Sigmoid colon (tissue), 7 donors: ENCODE measurements around the gene RNF26. TPM values are rescaled to one million over a fixed set of nuclear protein-coding genes. Genes with fewer than 3 reads are reported as not detected.
A peak's percentile ranks its signal among the peaks of the same experiment; 100 is the strongest.

Experiments used
- DNase-seq: peaks from one replicate; pipeline ENCODE4 v3.0.0-alpha.2; 2019
- H3K27ac ChIP-seq, 4 donors: fragments of 200-600 bp; sonication (generic); one replicate each; pipeline ENCODE4 v1.5.1; 2016 to 2019; ENCODE audit warnings: mild to moderate bottlenecking in 1 of 4
- H3K27me3 ChIP-seq, 3 donors: fragments of 200-600 bp; sonication (generic); one replicate each; pipeline ENCODE4 v1.5.1; 2019; ENCODE audit warnings: mild to moderate bottlenecking in 1 of 3
- H3K36me3 ChIP-seq, 4 donors: fragments of 200-600 bp; sonication (generic); one replicate each; pipeline ENCODE4 v1.5.1; 2016 to 2019
- H3K4me1 ChIP-seq, 4 donors: fragments of 200-600 bp; sonication (generic); one replicate each; pipeline ENCODE4 v1.5.1; 2017 to 2019
- H3K4me3 ChIP-seq, 4 donors: fragments of 200-600 bp; sonication (generic); one replicate each; pipeline ENCODE4 v1.5.1; 2017 to 2019; ENCODE audit warnings: mild to moderate bottlenecking in 2 of 4, moderate library complexity in 1 of 4
- H3K9me3 ChIP-seq, 4 donors: fragments of 200-600 bp in 3 of 4; sonication (generic) in 3 of 4; one replicate each; pipeline versions ENCODE4 v1.5.1 to v1.6.1; 2013 to 2019
- EP300 ChIP-seq, 4 donors: sonication (generic); formaldehyde crosslinking; IDR thresholded peaks; one replicate each; pipeline ENCODE4 v1.6.1; 2017; ENCODE audit warnings: antibody characterized with exemption in 4 of 4
- POLR2A ChIP-seq, 2 donors: fragments of 450-650 bp; IDR thresholded peaks; one replicate each; pipeline ENCODE4 v1.6.1; 2016; ENCODE audit warnings: antibody characterized with exemption in 2 of 2, mild to moderate bottlenecking in 2 of 2, moderate library complexity in 2 of 2
- POLR2AphosphoS5 ChIP-seq, 4 donors: sonication (generic); formaldehyde crosslinking; IDR thresholded peaks; one replicate each; pipeline ENCODE4 v1.6.1; 2017; ENCODE audit warnings: antibody characterized with exemption in 4 of 4
- WGBS, 2 donors: extraction: QIAGEN DNeasy Blood & Tissue Kit; methylation state at CpG; one replicate each; pipeline ENCODE4 v1.1.7; 2013; 5-methylcytosine and 5-hydroxymethylcytosine counted together
- intact Hi-C: fragments of 100-400 bp; cut with DNase I; formaldehyde crosslinking; loops from one replicate; pipeline ENCODE4 v1.15.1; 2023
- polyA plus RNA-seq, 3 donors: library from polyadenylated mRNA; stranded (reverse); fragments of 200-250 nt; gene quantifications; one replicate each; pipeline ENCODE4 v1.2.3, GENCODE V29; 2013
- total RNA-seq, 4 donors: library from RNA; depleted of rRNA; stranded (reverse); fragments of >200 nt; gene quantifications; one replicate each; pipeline ENCODE4 v1.1.0, GENCODE V29; 2016
- TF ChIP-seq, protein P1 (sequence below), 4 experiments: fragments of 450-650 bp in 3 of 4; fragments of 200-600 bp in 1 of 4; IDR thresholded peaks; one replicate each; pipeline ENCODE4 v1.5.1; 2016 to 2019; ENCODE audit warnings: antibody characterized with exemption in 4 of 4, mild to moderate bottlenecking in 3 of 4, moderate library complexity in 2 of 4
- donor health status: healthy with polysubstance abuse.
- donor health status: Bipolar disorder and iron deficiency.
- donor health status: healthy.

Gene RNF26
- total and polyA plus RNA-seq, 7 donors, result 6.2 to 26.1 (median 10.7) TPM

DNA sequence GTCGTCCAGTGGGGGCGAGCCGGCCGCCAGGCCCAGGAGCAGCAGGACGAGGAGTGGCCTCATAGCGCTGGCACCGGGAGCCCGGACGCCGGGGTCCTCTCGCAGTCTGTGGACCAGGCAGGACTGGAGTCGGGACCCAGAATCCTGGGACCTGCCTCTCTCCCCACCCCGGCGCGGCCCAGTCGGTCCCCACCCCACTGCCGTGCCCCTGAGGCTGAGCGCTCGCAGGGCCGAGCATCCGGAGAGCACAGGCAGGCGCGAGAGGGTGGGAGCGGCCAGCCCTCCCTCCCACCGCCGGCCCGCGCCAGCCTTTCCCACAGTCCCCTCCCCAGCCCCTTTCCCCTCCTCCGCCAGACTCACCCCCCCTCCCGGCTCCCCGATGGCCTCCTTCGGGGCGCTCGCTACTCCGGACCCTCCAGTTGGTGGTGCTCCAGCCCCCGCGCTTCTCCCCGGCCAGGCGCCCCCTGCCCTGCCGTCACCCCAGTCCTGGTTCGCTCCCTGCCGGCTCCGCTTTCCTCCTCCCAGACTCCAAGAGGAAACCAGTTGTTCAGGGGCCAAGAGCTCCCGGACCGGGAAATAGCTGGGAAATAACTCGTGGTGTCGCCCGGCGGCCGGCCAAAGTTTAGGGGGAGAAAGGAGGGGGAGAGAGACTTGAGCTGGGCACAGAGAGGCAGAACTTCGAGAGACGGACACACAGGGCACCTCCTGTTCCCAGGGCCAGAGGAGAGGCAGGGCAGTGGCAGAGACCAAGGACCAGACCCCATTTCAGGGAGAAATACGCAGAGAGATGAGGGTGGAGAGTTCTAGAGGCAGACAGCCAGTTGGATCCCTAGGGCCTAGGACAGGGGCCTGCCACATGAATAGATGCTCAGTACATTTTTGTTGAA, 6.3 kb downstream of the RNF26 start, which contains the start of gene C1QTNF5:
Gene C1QTNF5, minus strand, starts transcription at position 549 of the 887 bp plus-strand sequence. Its CDS starts 486 bp downstream, at position 63.
- Histone ChIP-seq H3K4me1 (peaks cover 0 to 60% (median 53%) of the 10 kb centered on the region in 4 donors), H3K9me3 (no peaks in the 10 kb centered on the region), H3K36me3 (peaks cover 0 to 9% (median 0%) of the 10 kb centered on the region in 4 donors), H3K27ac (peak within 1 kb of the TSS; percentile 80 to 92 (median 84)), H3K27me3 (peaks cover 0 to 19% (median 12%) of the 10 kb centered on the region in 3 donors), H3K4me3 (peak within 1 kb of the TSS; percentile 51 to 73 (median 59))
- peak; percentile 96 for DNase-seq
- TF ChIP-seq POLR2AphosphoS5 (IDR thresholded peaks at IDR 0.05) (peak; percentile 39 to 65 (median 48)), EP300 (IDR thresholded peaks at IDR 0.05) (no peak)
- intact Hi-C loops, result loop anchor here (5.0 kb wide), 1 partner anchor 42 kb away; the partner anchor contains the start of gene USP2
- WGBS, 2 donors, result 2 to 5% methylated on average over 53 of the region's 53 CpGs

DNA sequence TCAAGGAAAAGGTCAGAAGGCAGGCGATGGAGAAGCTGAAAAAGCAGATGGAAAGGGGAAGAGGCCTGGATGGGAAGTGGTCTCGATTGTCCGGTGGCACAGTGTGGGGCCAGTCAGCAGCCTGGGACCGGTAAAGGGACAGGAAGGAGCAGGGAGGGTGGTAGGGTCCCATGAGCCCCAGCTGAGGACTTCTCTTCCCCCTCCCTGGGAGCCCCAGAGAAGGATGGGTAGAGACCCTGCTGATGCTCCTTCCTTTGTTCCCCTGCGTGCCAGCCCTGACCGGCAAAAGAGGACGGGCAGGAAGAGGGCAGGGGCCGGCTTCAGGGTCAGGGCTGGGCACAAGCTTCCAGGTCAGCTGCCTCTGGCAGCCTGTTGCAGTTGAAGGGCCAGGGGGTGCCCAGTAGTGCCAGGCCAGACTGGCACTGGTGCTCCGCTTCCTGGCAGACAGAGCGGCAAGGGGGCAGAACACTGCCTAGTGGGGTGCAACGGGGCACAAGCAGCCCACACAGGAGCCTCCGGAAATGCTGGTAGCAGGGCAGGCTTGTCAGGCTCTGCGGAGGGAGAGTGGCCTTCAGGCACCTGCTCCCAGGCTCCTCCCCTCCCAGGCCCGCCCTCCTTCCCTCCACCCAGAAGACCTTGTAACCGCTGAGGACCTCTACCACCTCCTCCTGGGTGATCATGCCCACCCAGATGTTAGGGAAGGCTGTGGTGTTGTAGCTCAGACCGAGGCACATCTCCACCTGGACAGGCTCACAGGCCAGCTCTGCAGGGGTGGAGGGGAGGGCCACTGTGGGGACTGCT, 7.1 kb downstream of the RNF26 start:
- TF ChIP-seq POLR2AphosphoS5 (IDR thresholded peaks at IDR 0.05) (no peak), POLR2A (IDR thresholded peaks at IDR 0.05) (no peak), EP300 (IDR thresholded peaks at IDR 0.05) (no peak)
- TF ChIP-seq, protein P1, sequence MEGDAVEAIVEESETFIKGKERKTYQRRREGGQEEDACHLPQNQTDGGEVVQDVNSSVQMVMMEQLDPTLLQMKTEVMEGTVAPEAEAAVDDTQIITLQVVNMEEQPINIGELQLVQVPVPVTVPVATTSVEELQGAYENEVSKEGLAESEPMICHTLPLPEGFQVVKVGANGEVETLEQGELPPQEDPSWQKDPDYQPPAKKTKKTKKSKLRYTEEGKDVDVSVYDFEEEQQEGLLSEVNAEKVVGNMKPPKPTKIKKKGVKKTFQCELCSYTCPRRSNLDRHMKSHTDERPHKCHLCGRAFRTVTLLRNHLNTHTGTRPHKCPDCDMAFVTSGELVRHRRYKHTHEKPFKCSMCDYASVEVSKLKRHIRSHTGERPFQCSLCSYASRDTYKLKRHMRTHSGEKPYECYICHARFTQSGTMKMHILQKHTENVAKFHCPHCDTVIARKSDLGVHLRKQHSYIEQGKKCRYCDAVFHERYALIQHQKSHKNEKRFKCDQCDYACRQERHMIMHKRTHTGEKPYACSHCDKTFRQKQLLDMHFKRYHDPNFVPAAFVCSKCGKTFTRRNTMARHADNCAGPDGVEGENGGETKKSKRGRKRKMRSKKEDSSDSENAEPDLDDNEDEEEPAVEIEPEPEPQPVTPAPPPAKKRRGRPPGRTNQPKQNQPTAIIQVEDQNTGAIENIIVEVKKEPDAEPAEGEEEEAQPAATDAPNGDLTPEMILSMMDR (IDR thresholded peaks at IDR 0.05), result no peak
- H3K9me3 ChIP-seq, result no peaks in the 10 kb centered on the region
- peaks cover 0 to 51% (median 46%) of the 10 kb centered on the region in 4 donors for H3K4me1 ChIP-seq
- peaks cover 0 to 19% (median 12%) of the 10 kb centered on the region in 3 donors for H3K27me3 ChIP-seq
- peak overlapping the region in 2 of 4 donors; percentile 63 to 73 for H3K4me3 ChIP-seq
- WGBS, 2 donors, result 27 to 28% methylated on average over 16 of the region's 16 CpGs
- intact Hi-C loops, result loop anchor here (5.0 kb wide), 1 partner anchor 41 kb away; the partner anchor contains the start of gene USP2
- H3K36me3 ChIP-seq, result peaks cover 0 to 4% (median 0%) of the 10 kb centered on the region in 4 donors
- DNase-seq, result no peak
- H3K27ac ChIP-seq, result peak overlapping the region; percentile 80 to 92 (median 84)

DNA sequence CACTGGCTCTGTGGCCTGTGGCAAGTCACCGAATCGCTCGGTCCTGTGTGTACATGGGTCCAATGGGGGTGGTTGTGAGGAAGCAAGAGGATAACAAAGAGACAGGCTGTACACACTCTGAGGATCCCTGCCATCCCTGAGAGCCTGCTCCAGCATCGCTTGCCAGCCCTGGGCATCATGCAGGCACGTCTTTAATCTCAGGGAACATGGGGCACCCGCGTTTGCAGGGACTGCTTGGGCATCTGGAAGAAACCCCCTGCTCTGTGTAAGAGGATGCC, 7.6 kb downstream of the RNF26 start:
- H3K27me3 ChIP-seq, result peaks cover 0 to 19% (median 12%) of the 10 kb centered on the region in 3 donors
- DNase-seq, result no peak
- H3K4me3 ChIP-seq, result no peak overlapping the region
- intact Hi-C loops, result loop anchor here (5.0 kb wide), 1 partner anchor 40 kb away; the partner anchor contains the start of gene USP2
- no peaks in the 10 kb centered on the region for H3K36me3 ChIP-seq
- H3K4me1 ChIP-seq, result peaks cover 0 to 47% (median 43%) of the 10 kb centered on the region in 4 donors
- H3K9me3 ChIP-seq, result no peaks in the 10 kb centered on the region
- H3K27ac ChIP-seq, result no peak overlapping the region
- WGBS, 2 donors, result 63 to 83% methylated on average over 7 of the region's 7 CpGs
- no peak for TF ChIP-seq EP300 (IDR thresholded peaks at IDR 0.05)
- TF ChIP-seq POLR2AphosphoS5 (IDR thresholded peaks at IDR 0.05), result no peak
- TF ChIP-seq, protein P1 (IDR thresholded peaks at IDR 0.05), result no peak
- no peak for TF ChIP-seq POLR2A (IDR thresholded peaks at IDR 0.05)

DNA sequence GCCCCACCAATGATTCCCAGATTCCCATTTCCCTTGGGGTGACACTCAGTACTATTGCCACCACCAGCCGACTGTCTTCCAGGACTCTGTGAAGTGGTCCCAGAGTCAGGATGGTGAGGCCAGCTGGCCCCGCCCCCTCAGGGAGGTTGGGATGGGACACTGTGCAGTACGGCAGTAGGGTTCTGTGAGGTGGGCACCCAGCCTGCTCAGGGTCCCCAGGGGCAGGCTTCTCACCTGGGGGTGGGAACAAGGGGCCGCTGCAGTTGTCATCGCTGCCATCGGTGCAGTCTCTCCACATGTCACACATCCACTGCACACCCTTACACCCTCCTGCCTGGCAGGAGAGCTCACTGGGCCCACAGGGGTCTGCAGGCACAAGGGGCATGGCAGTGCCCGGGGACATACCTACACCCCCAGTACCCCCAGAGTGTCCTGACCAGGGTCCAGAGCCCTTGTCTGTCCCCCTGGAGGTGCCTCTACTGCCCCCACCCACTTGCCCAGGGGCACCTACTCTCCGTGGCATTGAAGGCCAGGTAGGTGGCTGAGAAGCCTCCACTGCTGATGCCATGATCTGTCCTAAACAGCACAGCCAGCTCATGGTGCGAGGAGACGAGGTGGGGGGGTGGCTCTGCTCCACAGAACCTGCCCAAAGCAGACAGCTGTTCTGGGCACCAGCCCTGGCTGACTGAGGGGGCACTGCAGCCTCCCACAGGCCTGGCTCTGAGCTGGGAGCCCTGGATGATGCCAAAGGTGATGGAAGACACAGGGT, 8.2 kb downstream of the RNF26 start:
- no peaks in the 10 kb centered on the region for H3K9me3 ChIP-seq
- intact Hi-C loops, result loop anchor here (5.0 kb wide), 1 partner anchor 40 kb away; the partner anchor contains the start of gene USP2
- no peak overlapping the region for H3K4me3 ChIP-seq
- H3K36me3 ChIP-seq, result no peaks in the 10 kb centered on the region
- H3K27ac ChIP-seq, result no peak overlapping the region
- 80 to 88% methylated on average over 10 of the region's 10 CpGs for WGBS, 2 donors
- peaks cover 0 to 44% (median 40%) of the 10 kb centered on the region in 4 donors for H3K4me1 ChIP-seq
- TF ChIP-seq EP300 (IDR thresholded peaks at IDR 0.05), result no peak
- no peak for TF ChIP-seq POLR2AphosphoS5 (IDR thresholded peaks at IDR 0.05)
- TF ChIP-seq, protein P1 (IDR thresholded peaks at IDR 0.05), result no peak
- no peak for TF ChIP-seq POLR2A (IDR thresholded peaks at IDR 0.05)
- no peak for DNase-seq
- peaks cover 0 to 19% (median 12%) of the 10 kb centered on the region in 3 donors for H3K27me3 ChIP-seq
